Measurements from ENCODE around the gene ITGB6.
A peak's percentile ranks its signal among the peaks of the same experiment; 100 is the strongest.

Gene ITGB6

GRCh38 chr2:160052531-160052930 lies 147.5 kb downstream of the ITGB6 start:
- no peak for ATAC-seq
- TF ChIP-seq ARNTL (CRISPR knock-in tag; IDR thresholded peaks at IDR 0.05; ENCODE audit: borderline replicate concordance, low read depth) (no peak), BACH2 (CRISPR knock-in tag; IDR thresholded peaks at IDR 0.05; ENCODE audit: borderline replicate concordance) (no peak), OSR1 (CRISPR knock-in tag; IDR thresholded peaks at IDR 0.05) (no peak), ZNF565 (CRISPR knock-in tag; conservative IDR thresholded peaks at IDR 0.05; ENCODE audit: low read depth) (no peak), ZNF70 (CRISPR knock-in tag; IDR thresholded peaks at IDR 0.05) (no peak), ZC3H10 (CRISPR knock-in tag; IDR thresholded peaks at IDR 0.05) (no peak), TOX (CRISPR knock-in tag; IDR thresholded peaks at IDR 0.05; ENCODE audit: borderline replicate concordance) (no peak), ZNF8 (CRISPR knock-in tag; IDR thresholded peaks at IDR 0.05) (no peak), CSDC2 (CRISPR knock-in tag; IDR thresholded peaks at IDR 0.05) (no peak), ESRRG (CRISPR knock-in tag; IDR thresholded peaks at IDR 0.05) (no peak), ZFP30 (CRISPR knock-in tag; IDR thresholded peaks at IDR 0.05) (no peak), GLIS3 (CRISPR knock-in tag; IDR thresholded peaks at IDR 0.05) (no peak), ISL1 (CRISPR knock-in tag; IDR thresholded peaks at IDR 0.05) (no peak)

GRCh38 chr2:160051371-160051800 lies 148.7 kb downstream of the ITGB6 start:
- TF ChIP-seq ISL1 (CRISPR knock-in tag; IDR thresholded peaks at IDR 0.05): no peak
- no peak for TF ChIP-seq TSHZ2 (CRISPR knock-in tag; IDR thresholded peaks at IDR 0.05)
- no peak for TF ChIP-seq PPARA (CRISPR knock-in tag; IDR thresholded peaks at IDR 0.05; ENCODE audit: borderline replicate concordance)
- no peak for TF ChIP-seq TCF4 (CRISPR knock-in tag; IDR thresholded peaks at IDR 0.05; ENCODE audit: borderline replicate concordance)
- TF ChIP-seq POU6F1 (CRISPR knock-in tag; IDR thresholded peaks at IDR 0.05; ENCODE audit: borderline replicate concordance, low read depth): no peak
- TF ChIP-seq ZNF565 (CRISPR knock-in tag; conservative IDR thresholded peaks at IDR 0.05; ENCODE audit: low read depth): no peak
- no peak for TF ChIP-seq ZNF8 (CRISPR knock-in tag; IDR thresholded peaks at IDR 0.05)
- TF ChIP-seq CREB5 (CRISPR knock-in tag; IDR thresholded peaks at IDR 0.05; ENCODE audit: low read depth): no peak
- peak; percentile 62 for ATAC-seq

GRCh38 chr2:160050147-160050546 lies 149.9 kb downstream of the ITGB6 start:
- ATAC-seq: no peak
- no peak for TF ChIP-seq ZNF565 (CRISPR knock-in tag; conservative IDR thresholded peaks at IDR 0.05; ENCODE audit: low read depth)
- TF ChIP-seq GLIS3 (CRISPR knock-in tag; IDR thresholded peaks at IDR 0.05): no peak
- no peak for TF ChIP-seq PPARA (CRISPR knock-in tag; IDR thresholded peaks at IDR 0.05; ENCODE audit: borderline replicate concordance)
- no peak for TF ChIP-seq ZNF8 (CRISPR knock-in tag; IDR thresholded peaks at IDR 0.05)
- TF ChIP-seq CSDC2 (CRISPR knock-in tag; IDR thresholded peaks at IDR 0.05): no peak
- TF ChIP-seq POU6F1 (CRISPR knock-in tag; IDR thresholded peaks at IDR 0.05; ENCODE audit: borderline replicate concordance, low read depth): no peak
